ENCODE measurements around the gene ELMO3.

- TF ChIP-seq CTCF (conservative IDR thresholded peaks at IDR 0.05; ENCODE audit: low read length) (no peak), EZH2phosphoT487 (IDR thresholded peaks at IDR 0.05; ENCODE audit: borderline replicate concordance, low read depth, low read length) (no peak)
Measured at GRCh38 chr16:67197704-67198103, 1.2 kb upstream of the ELMO3 start.
